Stimulated activated CD8-positive, alpha-beta memory T cell treated with anti-CD3 and anti-CD28 coated beads, Interleukin-4, amount 100 ng/mL, for 4 hours (primary cell): ENCODE results near the gene PRICKLE2.

Experiments used
- DNase-seq, 2 donors: peaks; one replicate each; pipeline ENCODE4 v3.0.0-alpha.2; 2020; ENCODE audit warnings: low read depth in 2 of 2, low spot score in 1 of 2

The PRICKLE2 gene

GRCh38 chr3:64163019-64163754 lies 62.1 kb downstream of the PRICKLE2 start:
- DNase-seq: no peak

GRCh38 chr3:64161481-64161952 lies 63.7 kb downstream of the PRICKLE2 start:
- DNase-seq: no peak

DNA sequence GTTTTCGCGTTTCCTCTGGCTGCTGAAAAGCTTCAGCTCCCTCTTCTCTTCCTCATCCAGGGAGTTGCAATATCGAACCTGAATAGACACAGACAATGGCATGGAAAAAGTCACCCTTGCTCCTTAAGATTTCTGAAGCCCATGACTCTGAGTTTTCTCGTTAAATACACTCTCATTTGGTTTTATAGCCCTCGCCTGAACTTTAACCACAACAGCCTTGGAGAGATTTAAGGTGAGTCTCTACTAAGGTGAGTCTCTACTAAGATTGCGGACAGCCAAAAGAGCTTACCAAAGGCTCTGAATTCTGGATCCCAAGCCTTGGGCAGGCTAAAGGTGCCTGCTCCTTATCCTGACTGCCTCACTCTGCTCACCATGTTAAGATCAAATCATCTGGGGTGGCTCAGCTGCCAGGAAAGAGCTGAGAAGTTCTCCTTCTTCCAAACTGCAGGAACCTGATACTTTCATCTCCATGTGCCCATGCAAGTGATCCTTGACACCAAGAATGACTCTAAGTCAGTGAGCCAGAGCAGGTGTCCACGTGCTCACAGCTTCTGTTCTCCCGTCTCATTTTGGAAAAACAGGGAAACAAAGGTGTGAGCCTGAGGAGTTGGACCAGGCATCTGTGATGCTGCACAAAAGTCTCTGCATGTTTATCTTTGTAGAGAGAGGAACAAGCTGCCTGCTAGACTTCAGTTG lies 65.1 kb downstream of the PRICKLE2 start:
- DNase-seq: no peak

- DNase-seq: no peak
These were observed 66.9 kb downstream of the PRICKLE2 start for GRCh38 chr3:64158334-64158733.

- no peak for DNase-seq
These were observed 67.9 kb downstream of the PRICKLE2 start for GRCh38 chr3:64157150-64158035.

DNA sequence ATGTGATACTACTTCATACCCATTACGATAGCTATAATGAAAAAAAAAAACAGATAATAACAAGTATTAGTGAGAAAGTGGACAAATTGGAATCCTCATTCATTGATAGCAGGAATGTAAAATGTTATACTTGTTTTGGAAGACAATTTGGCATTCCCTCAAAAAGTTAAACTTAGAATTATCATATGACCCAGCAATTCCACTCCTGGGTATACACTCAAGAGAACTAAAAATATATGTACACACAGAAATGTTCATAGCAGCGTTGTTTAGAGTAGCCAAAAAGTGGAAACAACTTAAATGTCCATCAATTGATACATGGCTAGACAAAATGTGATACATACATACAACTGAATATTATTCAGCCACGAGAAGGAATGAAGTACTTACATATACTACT lies 69.9 kb downstream of the PRICKLE2 start:
- no peak for DNase-seq

DNA sequence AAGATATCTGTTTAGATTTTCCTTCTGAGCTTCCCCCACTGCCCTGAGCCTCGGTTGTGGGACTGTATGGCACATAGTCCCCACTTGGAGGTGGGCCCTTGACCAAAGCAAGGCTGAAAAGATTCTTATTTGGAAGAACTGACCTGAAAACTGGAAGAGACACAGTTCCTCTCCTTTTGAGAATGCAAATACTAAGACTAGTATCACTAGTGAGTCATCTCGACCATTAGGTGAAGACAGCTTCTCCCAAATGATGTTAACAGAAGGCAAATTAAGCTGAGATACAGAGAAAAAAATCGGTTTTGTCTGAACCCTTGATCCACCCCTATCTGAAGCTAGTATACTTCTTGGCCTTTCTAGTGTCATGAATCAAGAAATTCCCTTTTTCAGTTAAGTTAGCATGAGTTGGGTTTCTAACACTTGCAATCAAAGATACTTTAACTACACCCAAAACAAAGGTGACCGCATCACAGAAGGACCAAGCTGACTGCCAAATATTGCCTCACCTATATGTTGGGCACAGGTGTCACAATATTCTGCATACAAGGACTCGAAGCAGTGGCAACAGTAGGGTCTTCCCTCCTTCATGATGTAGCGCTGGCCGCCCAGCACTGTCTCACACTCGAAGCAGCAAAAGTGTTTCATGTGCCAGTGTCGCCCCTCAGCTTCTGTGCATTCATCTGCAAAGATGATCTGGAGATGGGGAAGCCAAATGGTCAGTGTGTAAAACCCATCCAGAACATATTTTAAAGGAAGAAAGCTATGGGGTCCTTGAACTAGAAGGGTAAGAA lies 72.4 kb downstream of the PRICKLE2 start:
- DNase-seq: no peak

GRCh38 chr3:64152086-64152485 lies 73.2 kb downstream of the PRICKLE2 start:
- no peak for DNase-seq

GRCh38 chr3:64151342-64151871 lies 73.9 kb downstream of the PRICKLE2 start:
- no peak for DNase-seq

- no peak for DNase-seq
These were observed 74.6 kb downstream of the PRICKLE2 start for GRCh38 chr3:64150623-64151207.

- no peak for DNase-seq
These were observed 75.4 kb downstream of the PRICKLE2 start for GRCh38 chr3:64149886-64150285.

DNA sequence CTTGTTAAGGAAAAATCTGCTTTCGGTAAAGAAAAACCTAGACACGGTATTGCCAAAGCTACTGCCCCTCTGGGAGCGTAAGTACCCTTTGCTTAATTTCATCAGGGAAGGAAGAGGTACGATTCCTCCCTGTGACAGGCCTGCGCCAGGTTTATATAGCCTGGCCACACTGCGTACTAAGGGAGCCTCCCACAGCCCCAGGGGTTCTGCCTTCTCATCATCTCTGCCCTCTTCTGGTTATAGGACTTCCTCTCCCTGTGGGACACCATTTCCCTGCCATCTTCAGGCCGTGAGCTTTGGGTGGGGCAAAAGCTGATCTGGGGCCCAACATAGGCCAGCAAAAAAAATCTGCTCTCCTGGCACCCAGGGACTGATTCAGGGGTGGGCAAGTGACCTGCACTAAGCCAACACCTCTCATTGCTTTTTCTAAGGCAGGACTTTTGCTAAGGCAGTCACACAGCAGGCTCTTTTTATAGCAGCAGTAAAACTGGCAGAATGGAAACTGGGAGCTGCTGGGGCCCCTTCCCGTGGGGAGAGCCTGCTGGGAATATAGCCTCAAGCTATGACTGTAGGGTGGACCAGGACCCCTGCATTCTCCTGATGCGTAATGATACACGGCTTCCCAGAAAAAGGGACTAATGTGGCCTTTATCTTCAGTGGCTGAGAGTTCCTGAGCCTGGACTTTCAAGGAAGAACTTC lies 76.2 kb downstream of the PRICKLE2 start:
- DNase-seq: no peak

DNA sequence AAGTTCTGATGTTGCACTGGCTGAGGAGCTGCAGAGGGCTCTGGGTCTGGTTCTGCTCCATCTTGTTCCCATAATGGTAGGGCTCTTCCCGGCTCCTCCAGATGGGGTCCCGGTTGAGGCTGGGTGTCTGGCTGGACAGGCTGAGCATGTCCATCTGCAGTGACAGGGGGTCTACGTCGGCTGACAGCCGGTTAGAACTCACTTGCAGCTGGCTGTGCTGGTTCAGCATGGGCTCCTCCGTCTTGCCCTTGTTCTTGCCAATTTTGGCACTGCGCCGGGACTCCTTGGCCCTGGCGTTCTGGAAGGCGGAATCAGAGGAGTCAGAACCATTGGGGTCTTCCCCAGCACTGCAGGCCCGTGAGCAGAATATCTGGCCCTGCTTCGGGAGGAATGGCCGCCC lies 78.1 kb downstream of the PRICKLE2 start:
- DNase-seq: no peak

DNA sequence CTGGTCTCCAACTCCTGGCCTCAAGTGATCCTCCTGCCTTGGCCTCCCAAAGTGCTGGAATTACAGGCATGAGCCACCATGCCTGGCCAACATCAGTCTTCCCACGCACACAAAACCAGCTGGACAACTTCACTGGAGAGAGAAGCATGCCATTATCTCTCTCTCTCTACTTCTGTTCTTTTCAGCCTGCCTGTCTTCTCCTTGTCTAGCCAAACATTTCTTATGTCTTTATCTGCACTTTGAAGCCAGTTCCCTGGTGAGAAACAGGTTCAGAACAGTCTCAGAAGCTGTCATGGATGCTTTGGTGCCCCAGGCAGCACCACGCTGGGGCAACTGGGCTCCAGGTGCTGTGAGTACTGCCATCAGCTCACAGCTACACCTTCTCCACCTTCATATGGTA lies 79.8 kb downstream of the PRICKLE2 start:
- no peak for DNase-seq

DNA sequence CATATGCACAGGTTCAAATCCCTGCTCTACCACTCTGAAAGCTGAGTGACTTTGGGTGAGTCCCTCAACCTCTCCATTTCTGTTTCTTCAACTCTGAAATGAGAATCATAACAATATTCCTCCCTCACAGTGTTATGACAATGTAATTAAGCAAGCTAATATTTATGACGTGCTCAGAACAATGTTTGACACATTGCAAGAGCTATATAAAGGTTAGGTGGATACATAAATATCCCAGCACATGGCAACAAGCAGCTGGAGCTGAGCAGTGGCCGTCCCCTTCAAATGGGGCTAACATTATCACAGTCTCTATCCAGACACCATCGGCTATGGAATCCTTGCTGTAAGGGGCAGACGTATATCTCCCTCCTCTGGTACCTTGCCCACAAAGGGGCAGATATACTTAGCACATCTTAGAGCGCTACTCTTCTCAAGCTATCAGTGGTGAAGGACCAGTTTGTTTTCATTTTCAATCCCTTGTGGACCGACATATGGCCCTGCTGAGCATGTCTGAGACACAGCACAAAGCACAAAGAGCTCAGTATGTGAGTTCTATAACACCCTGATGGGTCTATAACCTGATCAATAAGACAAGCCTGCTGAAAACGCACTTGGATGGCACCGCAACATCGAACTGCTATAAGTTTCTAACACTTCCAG lies 80.9 kb downstream of the PRICKLE2 start:
- no peak for DNase-seq

DNA sequence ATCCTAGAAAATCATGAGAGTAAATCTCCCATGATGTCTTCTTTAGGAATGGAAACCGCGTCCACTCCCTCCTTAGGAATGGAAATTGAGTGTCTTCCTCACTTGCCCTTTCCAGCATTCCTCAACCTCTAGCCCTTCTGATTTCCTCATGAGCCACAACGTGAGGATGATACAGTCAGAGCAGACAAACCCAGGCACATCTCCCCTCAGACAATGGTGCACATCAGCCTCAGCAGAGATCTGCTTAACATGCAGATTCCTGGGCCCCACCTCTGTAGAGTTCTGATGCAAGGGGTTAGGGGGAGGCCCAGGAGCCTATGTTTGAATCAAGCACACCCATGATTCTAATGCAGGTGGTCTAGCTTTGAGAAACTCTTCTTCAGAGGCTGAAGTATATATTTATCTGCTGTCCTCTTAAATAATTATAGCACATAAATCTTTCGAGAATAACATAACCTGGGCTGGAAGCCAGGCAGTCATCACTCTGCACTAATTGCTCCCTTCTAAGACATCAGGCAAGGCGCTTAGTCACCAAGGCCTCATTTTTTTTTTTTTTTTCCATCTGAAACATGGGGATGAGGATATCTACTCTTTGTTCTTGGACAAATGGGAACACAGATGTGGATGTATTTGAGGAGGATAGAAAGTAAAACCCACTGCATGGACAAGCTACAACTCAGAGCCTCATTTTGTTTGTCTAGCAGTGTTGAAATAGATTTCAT lies 81.7 kb downstream of the PRICKLE2 start:
- no peak for DNase-seq

- DNase-seq: no peak
These were observed 83.8 kb downstream of the PRICKLE2 start for GRCh38 chr3:64141476-64141875.

GRCh38 chr3:64140651-64141050 lies 84.6 kb downstream of the PRICKLE2 start:
- DNase-seq: no peak
